Activated CD8-positive, alpha-beta T cell treated with anti-CD3 and anti-CD28 coated beads for 36 hours (primary cell): Measurements from ENCODE around the gene CRACDL. TPM values are rescaled to one million over a fixed set of nuclear protein-coding genes. Genes with fewer than 3 reads are reported as not detected.

Source experiments
- ATAC-seq: fragments of 200-7000 bp; cut with Tn5 transposase; one replicate; pipeline ENCODE4 v1.10.0; 2021; ENCODE audit warnings: mild to moderate bottlenecking, moderate library complexity
- CTCF ChIA-PET: fragments of 350-600 bp; sonication (Branson Sonifier 250); formaldehyde crosslinking; loops from one replicate; lab custom pipeline; 2021; ENCODE audit warnings: antibody characterized with exemption; lab: Charles Lee
- POLR2A ChIA-PET: fragments of 350-600 bp; sonication (Branson Sonifier 250); formaldehyde crosslinking; loops from one replicate; lab custom pipeline; 2021; ENCODE audit warnings: antibody characterized with exemption; lab: Charles Lee
- DNase-seq: peaks from one replicate; pipeline ENCODE4 v3.0.0-alpha.2; 2020
- H3K27ac Mint-ChIP-seq: one replicate; pipeline ENCODE4 v1.8.0; 2021; ENCODE audit warnings: mild to moderate bottlenecking, mixed read lengths
- H3K27me3 Mint-ChIP-seq: one replicate; pipeline ENCODE4 v1.8.0; 2021; ENCODE audit warnings: mixed read lengths
- H3K36me3 Mint-ChIP-seq: one replicate; pipeline ENCODE4 v1.8.0; 2021; ENCODE audit warnings: low read depth, mixed read lengths
- H3K4me1 Mint-ChIP-seq: one replicate; pipeline ENCODE4 v1.8.0; 2021; ENCODE audit warnings: low read depth, mixed read lengths
- H3K4me3 Mint-ChIP-seq: one replicate; pipeline ENCODE4 v1.8.0; 2021; ENCODE audit warnings: mild to moderate bottlenecking, moderate library complexity, mixed read lengths
- H3K9me3 Mint-ChIP-seq: one replicate; pipeline ENCODE4 v1.8.0; 2021; ENCODE audit warnings: mixed read lengths
- intact Hi-C: fragments of 100-400 bp; cut with micrococcal nuclease; formaldehyde crosslinking; loops from one replicate; pipeline ENCODE4 v1.10.0; 2022
- total RNA-seq, 2 experiments: library from RNA; stranded (reverse); gene quantifications; one replicate each; pipeline ENCODE4 v1.2.3, GENCODE V29; 2021
- TF ChIP-seq, protein P1 (sequence below): fragments of 200-600 bp; IDR thresholded peaks from one replicate; pipeline ENCODE4 v1.8.0; 2022; ENCODE audit warnings: antibody characterized with exemption, mild to moderate bottlenecking

Gene CRACDL
- total RNA-seq, 2 experiments from 2014 or later, result 0.09 to 0.38 TPM

DNA sequence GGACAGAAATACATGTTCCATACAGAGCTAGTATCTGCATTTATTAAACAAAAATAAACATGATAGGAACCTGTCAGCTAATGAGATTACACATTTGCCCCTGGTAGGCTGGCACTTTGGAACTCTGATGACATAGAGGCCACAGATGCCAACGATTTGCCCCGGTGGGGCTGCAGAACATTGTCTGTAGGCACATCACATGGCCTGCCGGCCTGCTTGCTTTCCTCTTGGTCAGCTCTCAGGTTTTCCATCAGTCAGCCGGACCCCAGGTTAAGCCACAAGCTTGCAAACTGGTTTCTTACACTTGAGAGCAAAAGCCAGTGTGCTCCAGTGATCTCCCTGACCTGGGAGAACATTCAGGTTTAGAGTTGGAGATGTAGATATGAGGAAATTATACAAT lies 60.3 kb downstream of the CRACDL start:
- H3K9me3 Mint-ChIP-seq, result no peaks in the 10 kb centered on the region
- POLR2A ChIA-PET, result no interaction called here
- no peaks in the 10 kb centered on the region for H3K36me3 Mint-ChIP-seq
- no peaks in the 10 kb centered on the region for H3K27me3 Mint-ChIP-seq
- TF ChIP-seq, protein P1, sequence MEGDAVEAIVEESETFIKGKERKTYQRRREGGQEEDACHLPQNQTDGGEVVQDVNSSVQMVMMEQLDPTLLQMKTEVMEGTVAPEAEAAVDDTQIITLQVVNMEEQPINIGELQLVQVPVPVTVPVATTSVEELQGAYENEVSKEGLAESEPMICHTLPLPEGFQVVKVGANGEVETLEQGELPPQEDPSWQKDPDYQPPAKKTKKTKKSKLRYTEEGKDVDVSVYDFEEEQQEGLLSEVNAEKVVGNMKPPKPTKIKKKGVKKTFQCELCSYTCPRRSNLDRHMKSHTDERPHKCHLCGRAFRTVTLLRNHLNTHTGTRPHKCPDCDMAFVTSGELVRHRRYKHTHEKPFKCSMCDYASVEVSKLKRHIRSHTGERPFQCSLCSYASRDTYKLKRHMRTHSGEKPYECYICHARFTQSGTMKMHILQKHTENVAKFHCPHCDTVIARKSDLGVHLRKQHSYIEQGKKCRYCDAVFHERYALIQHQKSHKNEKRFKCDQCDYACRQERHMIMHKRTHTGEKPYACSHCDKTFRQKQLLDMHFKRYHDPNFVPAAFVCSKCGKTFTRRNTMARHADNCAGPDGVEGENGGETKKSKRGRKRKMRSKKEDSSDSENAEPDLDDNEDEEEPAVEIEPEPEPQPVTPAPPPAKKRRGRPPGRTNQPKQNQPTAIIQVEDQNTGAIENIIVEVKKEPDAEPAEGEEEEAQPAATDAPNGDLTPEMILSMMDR, result no peak
- no peak overlapping the region for H3K4me3 Mint-ChIP-seq
- CTCF ChIA-PET, result interaction anchor here (0.8 kb wide), 1 partner anchor 129 kb away, joined by 3 read pairs; no protein-coding TSS in a partner anchor
- H3K4me1 Mint-ChIP-seq, result no peaks in the 10 kb centered on the region
- DNase-seq (no peak), ATAC-seq (no peak)
- H3K27ac Mint-ChIP-seq, result no peak overlapping the region
- intact Hi-C loops, result no loop called here

DNA sequence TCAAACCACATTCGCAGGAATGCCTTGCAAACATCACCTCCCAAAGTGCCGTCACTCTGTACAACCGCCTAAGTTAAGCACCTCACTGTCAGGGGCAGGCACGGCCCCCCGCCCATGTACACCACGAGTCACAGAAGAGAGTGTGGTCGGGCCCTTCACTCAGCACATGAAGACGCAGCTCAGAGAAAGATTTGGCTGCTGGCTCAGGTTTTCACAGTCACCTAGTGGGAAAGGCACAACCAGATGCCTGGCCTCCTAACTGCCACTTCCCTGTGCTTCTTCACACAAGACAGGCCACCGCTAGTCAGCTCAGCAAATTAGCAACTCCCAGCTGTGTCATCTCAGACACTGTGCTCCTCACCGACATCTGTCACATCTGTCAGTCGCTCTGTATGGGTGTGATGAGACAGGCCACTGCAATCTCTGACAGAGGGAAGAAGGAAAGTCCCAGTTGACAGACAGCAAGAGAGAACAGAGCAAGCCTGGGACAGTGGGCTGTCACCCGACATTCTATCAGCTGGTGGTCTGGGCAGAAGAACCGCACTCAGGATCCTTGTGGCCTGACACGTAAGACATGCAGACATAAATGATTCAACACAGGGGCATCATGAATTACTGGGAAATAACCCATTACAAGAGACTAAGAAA lies 60.8 kb downstream of the CRACDL start:
- no peaks in the 10 kb centered on the region for H3K9me3 Mint-ChIP-seq
- TF ChIP-seq, protein P1, result no peak
- intact Hi-C loops, result no loop called here
- H3K27me3 Mint-ChIP-seq, result no peaks in the 10 kb centered on the region
- POLR2A ChIA-PET, result no interaction called here
- ATAC-seq (peak; percentile 68), DNase-seq (peak; percentile 32)
- CTCF ChIA-PET, result interaction anchor here (0.8 kb wide), 1 partner anchor 128 kb away, joined by 3 read pairs; no protein-coding TSS in a partner anchor
- H3K4me3 Mint-ChIP-seq, result no peak overlapping the region
- H3K4me1 Mint-ChIP-seq, result no peaks in the 10 kb centered on the region
- H3K36me3 Mint-ChIP-seq, result no peaks in the 10 kb centered on the region
- H3K27ac Mint-ChIP-seq, result no peak overlapping the region

DNA sequence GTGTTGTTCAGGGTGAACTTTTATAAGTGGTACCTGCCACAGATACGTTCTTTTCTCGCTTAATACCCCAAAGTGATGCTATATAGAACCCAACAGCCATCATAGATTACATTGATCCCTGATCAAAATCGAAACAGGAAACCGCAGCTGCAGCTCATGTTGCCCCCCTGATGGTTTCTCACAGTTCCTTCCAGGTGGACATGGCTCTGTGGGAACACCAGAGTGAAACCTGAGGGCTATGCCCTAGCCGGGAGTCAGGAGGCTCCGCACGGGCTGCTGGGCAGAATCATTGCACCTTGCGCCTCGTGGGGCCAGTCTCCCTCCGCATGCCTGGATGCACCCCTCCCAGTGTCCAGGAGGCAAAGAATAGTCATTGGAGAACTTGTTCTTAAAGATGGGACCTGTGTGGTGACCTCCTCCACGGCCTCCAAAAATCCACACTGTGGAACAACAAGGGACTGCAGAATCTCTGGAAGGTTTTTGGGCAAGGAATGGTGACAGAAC lies 61.8 kb downstream of the CRACDL start:
- ATAC-seq (no peak), DNase-seq (no peak)
- Mint-ChIP-seq H3K27me3 (no peaks in the 10 kb centered on the region), H3K4me1 (no peaks in the 10 kb centered on the region), H3K27ac (no peak overlapping the region), H3K9me3 (no peaks in the 10 kb centered on the region), H3K36me3 (no peaks in the 10 kb centered on the region), H3K4me3 (no peak overlapping the region)
- intact Hi-C loops, result no loop called here
- TF ChIP-seq, protein P1, result no peak
- ChIA-PET POLR2A (no interaction called here), CTCF (no interaction called here)

DNA sequence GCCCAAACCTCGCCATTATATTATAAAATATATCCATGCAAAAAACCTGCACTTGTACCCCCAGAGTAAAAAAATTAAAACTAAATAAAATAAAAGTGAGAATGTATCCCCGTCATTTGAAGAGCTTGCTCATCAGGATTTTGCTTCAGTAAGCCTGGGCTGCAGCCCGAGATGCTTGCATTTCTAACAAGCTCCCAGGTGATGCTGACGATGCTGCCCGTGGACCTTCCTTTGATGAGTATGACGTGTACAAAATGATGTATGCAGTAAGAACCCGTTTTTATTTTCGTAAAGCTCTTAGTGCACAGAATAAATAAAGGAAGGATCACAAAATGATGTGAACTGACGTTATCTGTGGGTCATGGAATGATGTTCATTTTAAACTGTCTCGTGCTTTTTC lies 63.5 kb downstream of the CRACDL start:
- Mint-ChIP-seq H3K9me3 (no peaks in the 10 kb centered on the region), H3K27me3 (no peaks in the 10 kb centered on the region), H3K36me3 (no peaks in the 10 kb centered on the region), H3K4me3 (no peak overlapping the region), H3K27ac (no peak overlapping the region), H3K4me1 (no peaks in the 10 kb centered on the region)
- intact Hi-C loops, result no loop called here
- POLR2A ChIA-PET, result interaction anchor here (0.6 kb wide), 1 partner anchor 647 kb away, joined by 3 read pairs; no protein-coding TSS in a partner anchor
- TF ChIP-seq, protein P1, result no peak
- ATAC-seq (no peak), DNase-seq (no peak)
- CTCF ChIA-PET, result interaction anchor here (0.7 to 1.5 kb wide), 2 partner anchors 13 to 21 kb away, joined by 4 read pairs; no protein-coding TSS in a partner anchor

DNA sequence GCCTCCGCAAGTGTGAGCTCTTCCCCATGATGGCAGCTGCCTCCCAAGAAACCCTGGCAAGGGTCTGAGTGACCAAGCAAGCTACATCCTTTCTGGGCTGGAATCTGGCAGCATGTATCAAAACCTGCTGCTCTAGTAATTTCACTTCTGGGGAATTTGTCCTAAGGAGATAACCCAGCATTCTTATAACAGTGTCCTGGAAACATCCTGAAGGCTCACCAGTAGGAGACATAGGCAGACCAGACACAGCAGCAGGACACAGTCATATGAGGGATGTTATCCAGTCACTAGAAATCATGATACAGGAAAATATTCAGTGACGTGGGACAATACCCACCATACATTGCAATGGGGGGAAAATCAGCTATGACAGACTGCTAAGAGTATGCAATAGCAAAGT lies 64.5 kb downstream of the CRACDL start:
- no peaks in the 10 kb centered on the region for H3K36me3 Mint-ChIP-seq
- no peaks in the 10 kb centered on the region for H3K9me3 Mint-ChIP-seq
- no peaks in the 10 kb centered on the region for H3K27me3 Mint-ChIP-seq
- no peaks in the 10 kb centered on the region for H3K4me1 Mint-ChIP-seq
- ChIA-PET POLR2A (interaction anchor here (1.5 kb wide), 1 partner anchor 11 kb away, joined by 4 read pairs; no protein-coding TSS in a partner anchor), CTCF (no interaction called here)
- H3K27ac Mint-ChIP-seq, result no peak overlapping the region
- ATAC-seq, result no peak
- intact Hi-C loops, result no loop called here
- no peak overlapping the region for H3K4me3 Mint-ChIP-seq
- TF ChIP-seq, protein P1, result no peak
- no peak for DNase-seq
